Vagina (tissue), 2 donors: ENCODE data around the gene PIP5KL1. TPM values are rescaled to one million over a fixed set of nuclear protein-coding genes. Genes with fewer than 3 reads are reported as not detected.

Source experiments
- DNase-seq, 2 donors: peaks; one replicate each; pipeline ENCODE4 v3.0.0-alpha.2; 2017; ENCODE audit errors: extremely low spot score in 2 of 2
- H3K27ac ChIP-seq: fragments of 200-600 bp; sonication (generic); one replicate; pipeline ENCODE4 v1.5.1; 2019
- H3K27me3 ChIP-seq: fragments of 200-600 bp; sonication (generic); one replicate; pipeline ENCODE4 v1.5.1; 2019
- H3K36me3 ChIP-seq, 2 donors: fragments of 200-600 bp; sonication (generic); one replicate each; pipeline ENCODE4 v1.5.1; 2017 to 2019
- H3K4me1 ChIP-seq: fragments of 200-600 bp; sonication (generic); one replicate; pipeline ENCODE4 v1.5.1; 2019
- H3K4me3 ChIP-seq, 2 donors: fragments of 200-600 bp; sonication (generic); 1 replicate in 1 of 2; 2 replicates in 1 of 2; pipeline ENCODE4 v1.5.1; 2016 to 2019
- H3K9me3 ChIP-seq: fragments of 200-600 bp; sonication (generic); one replicate; pipeline ENCODE4 v1.5.1; 2019
- CTCF ChIP-seq, 3 experiments: fragments of 450-650 bp in 2 of 3; fragments of 200-600 bp in 1 of 3; sonication (generic) in 1 of 3; IDR thresholded peaks; one replicate each; pipeline ENCODE4 v1.5.1; 2017 to 2019; ENCODE audit warnings: antibody characterized with exemption in 3 of 3, mild to moderate bottlenecking in 2 of 3, moderate library complexity in 2 of 3
- POLR2A ChIP-seq, 2 donors: fragments of 450-650 bp; IDR thresholded peaks; one replicate each; pipeline ENCODE4 v1.6.1; 2017; ENCODE audit warnings: antibody characterized with exemption in 2 of 2, mild to moderate bottlenecking in 2 of 2, moderate library complexity in 2 of 2
- POLR2AphosphoS5 ChIP-seq, 2 donors: sonication (generic); formaldehyde crosslinking; IDR thresholded peaks; one replicate each; pipeline ENCODE4 v1.9.0; 2017; ENCODE audit warnings: antibody characterized with exemption in 2 of 2, mild to moderate bottlenecking in 2 of 2, low read depth in 1 of 2; ENCODE audit not compliant: insufficient read depth in 1 of 2
- intact Hi-C: fragments of 100-400 bp; cut with DNase I; formaldehyde crosslinking; loops from one replicate; pipeline ENCODE4 v1.15.1; 2023
- total RNA-seq: library from RNA; depleted of rRNA; stranded (reverse); fragments of >200 nt; gene quantifications from one replicate; pipeline ENCODE4 v1.2.3, GENCODE V29; 2016

Gene PIP5KL1
- total RNA-seq, 1 donor from 2014 or later = 10.3 TPM

- Histone ChIP-seq H3K27me3 (no peaks in the 10 kb centered on the region), H3K36me3 (peaks cover 0 to 26% of the 10 kb centered on the region in 2 donors), H3K4me3 (no peak overlapping the region), H3K9me3 (no peaks in the 10 kb centered on the region), H3K4me1 (peaks cover 31% of the 10 kb centered on the region), H3K27ac (no peak overlapping the region)
- DNase-seq = no peak
- intact Hi-C loops = no loop called here
- TF ChIP-seq CTCF (IDR thresholded peaks at IDR 0.05) (no peak), POLR2AphosphoS5 (IDR thresholded peaks at IDR 0.05; ENCODE audit: insufficient read depth in 1 of 2, low read depth in 1 of 2) (no peak), POLR2A (IDR thresholded peaks at IDR 0.05) (no peak)
These were observed 17.7 kb downstream of the PIP5KL1 start for GRCh38 chr9:127912882-127913281.

GRCh38 chr9:127912296-127912695 is 18.3 kb downstream of the PIP5KL1 start:
- DNase-seq = no peak
- Histone ChIP-seq H3K27ac (no peak overlapping the region), H3K27me3 (no peaks in the 10 kb centered on the region), H3K9me3 (no peaks in the 10 kb centered on the region), H3K36me3 (peaks cover 0 to 27% of the 10 kb centered on the region in 2 donors), H3K4me3 (no peak overlapping the region), H3K4me1 (peaks cover 28% of the 10 kb centered on the region)
- intact Hi-C loops = no loop called here
- TF ChIP-seq POLR2A (IDR thresholded peaks at IDR 0.05) (no peak), CTCF (IDR thresholded peaks at IDR 0.05) (no peak), POLR2AphosphoS5 (IDR thresholded peaks at IDR 0.05; ENCODE audit: insufficient read depth in 1 of 2, low read depth in 1 of 2) (no peak)

- intact Hi-C loops = no loop called here
- Histone ChIP-seq H3K27me3 (no peaks in the 10 kb centered on the region), H3K4me1 (peaks cover 32% of the 10 kb centered on the region), H3K27ac (no peak overlapping the region), H3K36me3 (peaks cover 0 to 27% of the 10 kb centered on the region in 2 donors), H3K9me3 (no peaks in the 10 kb centered on the region), H3K4me3 (no peak overlapping the region)
- DNase-seq = no peak
- no peak for TF ChIP-seq CTCF (IDR thresholded peaks at IDR 0.05)
- TF ChIP-seq POLR2AphosphoS5 (IDR thresholded peaks at IDR 0.05; ENCODE audit: insufficient read depth in 1 of 2, low read depth in 1 of 2) = no peak
- no peak for TF ChIP-seq POLR2A (IDR thresholded peaks at IDR 0.05)
These were observed 19.9 kb downstream of the PIP5KL1 start for GRCh38 chr9:127910613-127911205.

GRCh38 chr9:127909839-127910273 is 20.7 kb downstream of the PIP5KL1 start:
- no peak overlapping the region for H3K4me3 ChIP-seq
- H3K27ac ChIP-seq = no peak overlapping the region
- no peaks in the 10 kb centered on the region for H3K9me3 ChIP-seq
- no peaks in the 10 kb centered on the region for H3K27me3 ChIP-seq
- peaks cover 0 to 26% of the 10 kb centered on the region in 2 donors for H3K36me3 ChIP-seq
- DNase-seq = no peak
- H3K4me1 ChIP-seq = peaks cover 32% of the 10 kb centered on the region
- intact Hi-C loops = no loop called here
- no peak for TF ChIP-seq CTCF (IDR thresholded peaks at IDR 0.05)
- TF ChIP-seq POLR2AphosphoS5 (IDR thresholded peaks at IDR 0.05; ENCODE audit: insufficient read depth in 1 of 2, low read depth in 1 of 2) = no peak
- no peak for TF ChIP-seq POLR2A (IDR thresholded peaks at IDR 0.05)

DNA sequence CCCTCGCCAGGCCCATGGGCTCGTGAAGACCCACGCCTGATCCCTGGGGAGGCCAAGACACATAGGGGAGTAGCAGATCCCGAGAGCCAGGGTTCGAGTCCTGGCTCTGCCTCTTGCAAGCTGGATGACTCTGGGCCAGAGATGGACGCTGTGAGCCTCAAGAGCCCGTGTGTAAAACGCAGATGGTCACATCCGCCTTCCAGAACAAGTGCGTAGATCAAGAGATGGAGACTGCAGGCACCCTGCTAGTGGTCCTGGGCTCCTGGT is 22.0 kb downstream of the PIP5KL1 start:
- Histone ChIP-seq H3K4me1 (peaks cover 40% of the 10 kb centered on the region), H3K4me3 (no peak overlapping the region), H3K27ac (no peak overlapping the region), H3K9me3 (no peaks in the 10 kb centered on the region), H3K36me3 (peaks cover 0 to 22% of the 10 kb centered on the region in 2 donors), H3K27me3 (no peaks in the 10 kb centered on the region)
- TF ChIP-seq CTCF (IDR thresholded peaks at IDR 0.05) = no peak
- no peak for TF ChIP-seq POLR2A (IDR thresholded peaks at IDR 0.05)
- TF ChIP-seq POLR2AphosphoS5 (IDR thresholded peaks at IDR 0.05; ENCODE audit: insufficient read depth in 1 of 2, low read depth in 1 of 2) = no peak
- DNase-seq = no peak
- intact Hi-C loops = no loop called here
